MCF 10A (cell line): ENCODE data around the gene HOXC5. TPM values are rescaled to one million over a fixed set of nuclear protein-coding genes. Genes with fewer than 3 reads are reported as not detected.

Experiments used
- BruUV-seq: library from RNA; stranded (reverse); fragments of 400-500 nt; replicated peaks from 2 replicates; lab custom pipeline; 2021; lab: Mats Ljungman, UMichigan
- CTCF ChIA-PET: fragments of 300-600 bp; sonication (Branson Sonifier 250); formaldehyde crosslinking; extraction: SDS; loops from one replicate; lab custom pipeline; 2021; ENCODE audit warnings: antibody characterized with exemption, inconsistent platforms; lab: Yijun Ruan, JAX
- POLR2A ChIA-PET: fragments of 300-600, 350-650 bp; sonication (Branson Sonifier 250); formaldehyde crosslinking; extraction: SDS; loops from one replicate; lab custom pipeline; 2020; ENCODE audit warnings: antibody characterized with exemption, inconsistent platforms; lab: Yijun Ruan, JAX
- DNase-seq: peaks from one replicate; pipeline ENCODE4 v3.0.0-alpha.2; 2018; ENCODE audit not compliant: unreplicated experiment
- H3K27ac Mint-ChIP-seq: one replicate; pipeline ENCODE4 v1.8.0; 2022; ENCODE audit warnings: mild to moderate bottlenecking, low read depth, mixed read lengths; ENCODE audit not compliant: unreplicated experiment
- H3K27me3 Mint-ChIP-seq: one replicate; pipeline ENCODE4 v1.8.0; 2022; ENCODE audit warnings: mixed read lengths; ENCODE audit not compliant: insufficient read depth, unreplicated experiment
- H3K36me3 Mint-ChIP-seq: one replicate; pipeline ENCODE4 v1.8.0; 2022; ENCODE audit warnings: mild to moderate bottlenecking, moderate library complexity, mixed read lengths; ENCODE audit not compliant: insufficient read depth, unreplicated experiment
- H3K4me1 Mint-ChIP-seq: one replicate; pipeline ENCODE4 v1.8.0; 2022; ENCODE audit warnings: mixed read lengths; ENCODE audit not compliant: insufficient read depth, unreplicated experiment
- H3K4me3 Mint-ChIP-seq: one replicate; pipeline ENCODE4 v1.8.0; 2022; ENCODE audit warnings: mild to moderate bottlenecking, moderate library complexity, mixed read lengths; ENCODE audit not compliant: unreplicated experiment
- H3K9me3 Mint-ChIP-seq: one replicate; pipeline ENCODE4 v1.8.0; 2022; ENCODE audit warnings: mixed read lengths; ENCODE audit not compliant: unreplicated experiment
- CTCF ChIP-seq: fragments of 200-600 bp; IDR thresholded peaks from one replicate; pipeline ENCODE4 v1.8.0; 2022; ENCODE audit warnings: antibody characterized with exemption, mild to moderate bottlenecking; ENCODE audit not compliant: unreplicated experiment
- intact Hi-C: fragments of 100-400 bp; cut with micrococcal nuclease; formaldehyde crosslinking; loops from 2 replicates; pipeline ENCODE4 v1.14.1; 2022
- total RNA-seq: library from RNA; stranded (reverse); gene quantifications from 2 replicates; pipeline ENCODE4 v1.2.3, GENCODE V29; 2022

The HOXC5 gene
- total RNA-seq, 1 experiment from 2014 or later = not detected

- H3K4me3 Mint-ChIP-seq = no peak overlapping the region
- peak; percentile 79 for DNase-seq
- no TSS peak for BruUV-seq
- ChIA-PET POLR2A (interaction anchor here (1.1 kb wide), 1 partner anchor 15 kb away, joined by 3 read pairs; no protein-coding TSS in a partner anchor), CTCF (interaction anchor here (0.6 to 1.9 kb wide), 5 partner anchors 88 to 214 kb away, joined by 3 to 8 read pairs (median 3); no protein-coding TSS in a partner anchor)
- no peaks in the 10 kb centered on the region for H3K9me3 Mint-ChIP-seq
- no peaks in the 10 kb centered on the region for H3K27me3 Mint-ChIP-seq
- peak; percentile 25 for TF ChIP-seq CTCF
- intact Hi-C loops = loop anchor here (1.0 kb wide), 2 partner anchors 44 to 155 kb away; no protein-coding TSS in a partner anchor
- H3K36me3 Mint-ChIP-seq = no peaks in the 10 kb centered on the region
- H3K4me1 Mint-ChIP-seq = peaks cover 11% of the 10 kb centered on the region
- H3K27ac Mint-ChIP-seq = no peak overlapping the region
Observed at GRCh38 chr12:54036620-54037359, 3.9 kb downstream of the HOXC5 start.

GRCh38 chr12:54037360-54038283, 4.8 kb downstream of the HOXC5 start:
- Mint-ChIP-seq H3K36me3 (no peaks in the 10 kb centered on the region), H3K4me1 (peaks cover 10% of the 10 kb centered on the region), H3K4me3 (no peak overlapping the region), H3K27ac (no peak overlapping the region), H3K27me3 (no peaks in the 10 kb centered on the region), H3K9me3 (no peaks in the 10 kb centered on the region)
- no peak for TF ChIP-seq CTCF
- POLR2A ChIA-PET = interaction anchor here (0.7 to 1.8 kb wide), 2 partner anchors 14 to 151 kb away, joined by 3 to 8 read pairs; partner anchors contain the start of gene SMUG1
- BruUV-seq = no TSS peak
- intact Hi-C loops = loop anchor here (1.0 kb wide), 2 partner anchors 43 to 154 kb away; no protein-coding TSS in a partner anchor
- CTCF ChIA-PET = interaction anchor here (0.6 to 1.6 kb wide), 9 partner anchors 17 to 213 kb away, joined by 3 to 16 read pairs (median 5); partner anchors contain the start of gene SMUG1
- DNase-seq = no peak

- no peaks in the 10 kb centered on the region for H3K9me3 Mint-ChIP-seq
- no peaks in the 10 kb centered on the region for H3K27me3 Mint-ChIP-seq
- no peak for DNase-seq
- intact Hi-C loops = no loop called here
- TF ChIP-seq CTCF = no peak
- H3K36me3 Mint-ChIP-seq = no peaks in the 10 kb centered on the region
- H3K27ac Mint-ChIP-seq = peak overlapping the region; percentile 42
- POLR2A ChIA-PET = interaction anchor here (0.6 to 1.8 kb wide), 3 partner anchors 13 to 294 kb away, joined by 3 to 8 read pairs (median 5); partner anchors contain the start of gene SMUG1
- no peak overlapping the region for H3K4me3 Mint-ChIP-seq
- CTCF ChIA-PET = interaction anchor here (0.6 to 1.6 kb wide), 10 partner anchors 16 to 363 kb away, joined by 3 to 16 read pairs (median 4); partner anchors contain the start of genes HOXC10, HOXC8 and SMUG1
- peaks cover 6% of the 10 kb centered on the region for H3K4me1 Mint-ChIP-seq
- no TSS peak for BruUV-seq
Observed at GRCh38 chr12:54038284-54038870, 5.5 kb downstream of the HOXC5 start.
